H9 (cell line): ENCODE results near the gene ZCCHC17. TPM values are rescaled to one million over a fixed set of nuclear protein-coding genes. Genes with fewer than 3 reads are reported as not detected.

Experiments
- DNase-seq: peaks from one replicate; pipeline ENCODE4 v3.0.0-alpha.2; 2017
- H2AFZ ChIP-seq: one replicate; pipeline ENCODE4 v1.6.1; 2013; ENCODE audit warnings: mild to moderate bottlenecking, low read length, control low read depth, moderate library complexity
- H2AK5ac ChIP-seq: 2 replicates; pipeline ENCODE4 v1.6.1; 2013; ENCODE audit warnings: low read length, control low read depth, mixed read lengths; ENCODE audit not compliant: insufficient read length
- H2BK120ac ChIP-seq: one replicate; pipeline ENCODE4 v1.6.1; 2013; ENCODE audit warnings: low read depth, mild to moderate bottlenecking, low read length, control low read depth, inconsistent platforms; ENCODE audit not compliant: poor library complexity, severe bottlenecking
- H2BK12ac ChIP-seq: 2 replicates; pipeline ENCODE4 v1.6.1; 2013; ENCODE audit warnings: low read length, control low read depth, mixed read lengths, low read depth; ENCODE audit not compliant: insufficient read length
- H2BK15ac ChIP-seq: 2 replicates; pipeline ENCODE4 v1.6.1; 2013; ENCODE audit warnings: low read depth, low read length, control low read depth
- H2BK20ac ChIP-seq: one replicate; pipeline ENCODE4 v1.6.1; 2013; ENCODE audit warnings: low read depth, mild to moderate bottlenecking, low read length, control low read depth, inconsistent platforms; ENCODE audit not compliant: poor library complexity, severe bottlenecking
- H2BK5ac ChIP-seq: 2 replicates; pipeline ENCODE4 v1.6.1; 2013; ENCODE audit warnings: low read length, control low read depth, mixed read lengths; ENCODE audit not compliant: insufficient read length
- H3K14ac ChIP-seq: 2 replicates; pipeline ENCODE4 v1.6.1; 2013; ENCODE audit warnings: low read length, control low read depth; ENCODE audit not compliant: insufficient read depth
- H3K18ac ChIP-seq: 2 replicates; pipeline ENCODE4 v1.6.1; 2013; ENCODE audit warnings: low read depth, mild to moderate bottlenecking, mixed read lengths, low read length, control low read depth; ENCODE audit not compliant: insufficient read length
- H3K23ac ChIP-seq: 2 replicates; pipeline ENCODE4 v1.6.1; 2013; ENCODE audit warnings: low read length, control low read depth, mixed read lengths, low read depth; ENCODE audit not compliant: insufficient read length
- H3K23me2 ChIP-seq: 2 replicates; pipeline ENCODE4 v1.6.1; 2013; ENCODE audit warnings: low read depth, mild to moderate bottlenecking, mixed read lengths, low read length, control low read depth; ENCODE audit not compliant: insufficient read length, poor library complexity, severe bottlenecking
- H3K27ac ChIP-seq: 2 replicates; pipeline ENCODE4 v1.5.1; 2013; ENCODE audit warnings: low read length, control low read depth, mixed read lengths, low read depth; ENCODE audit not compliant: insufficient read length
- H3K27me3 ChIP-seq: 2 replicates; pipeline ENCODE4 v1.6.1; 2013; ENCODE audit warnings: low read length, control low read depth, inconsistent platforms; ENCODE audit not compliant: insufficient read depth
- H3K4ac ChIP-seq: 2 replicates; pipeline ENCODE4 v1.6.1; 2013; ENCODE audit warnings: low read depth, mild to moderate bottlenecking, control low read depth, inconsistent platforms, low read length, moderate library complexity
- H3K4me1 ChIP-seq: 2 replicates; pipeline ENCODE4 v1.6.1; 2013; ENCODE audit warnings: low read length, control low read depth, inconsistent platforms; ENCODE audit not compliant: insufficient read depth
- H3K4me2 ChIP-seq: 2 replicates; pipeline ENCODE4 v1.6.1; 2013; ENCODE audit warnings: low read length, control low read depth, mixed read lengths; ENCODE audit not compliant: insufficient read length, insufficient read depth
- H3K56ac ChIP-seq: 2 replicates; pipeline ENCODE4 v1.6.1; 2013; ENCODE audit warnings: low read depth, mild to moderate bottlenecking, mixed read lengths, low read length, control low read depth; ENCODE audit not compliant: insufficient read length
- H3K79me1 ChIP-seq: 2 replicates; pipeline ENCODE4 v1.6.1; 2013; ENCODE audit warnings: low read depth, mild to moderate bottlenecking, moderate library complexity, low read length, control low read depth, inconsistent platforms; ENCODE audit not compliant: insufficient read depth, poor library complexity, severe bottlenecking
- H3K79me2 ChIP-seq: 2 replicates; pipeline ENCODE4 v1.6.1; 2013; ENCODE audit warnings: low read length, control low read depth, inconsistent platforms; ENCODE audit not compliant: insufficient read depth
- H3K9ac ChIP-seq: 2 replicates; pipeline ENCODE4 v1.6.1; 2013; ENCODE audit warnings: low read length, control low read depth, mixed read lengths; ENCODE audit not compliant: insufficient read length; ENCODE audit errors: extremely low read depth
- H3K9me3 ChIP-seq: one replicate; pipeline ENCODE4 v1.6.1; 2013; ENCODE audit warnings: low read depth, low read length, inconsistent platforms; ENCODE audit not compliant: control insufficient read depth
- H3T11ph ChIP-seq: one replicate; pipeline ENCODE4 v1.6.1; 2013; ENCODE audit warnings: mild to moderate bottlenecking, low read length, control low read depth, inconsistent platforms
- H4K20me1 ChIP-seq: one replicate; pipeline ENCODE4 v1.6.1; 2013; ENCODE audit not compliant: control insufficient read depth, insufficient read length, insufficient read depth
- H4K5ac ChIP-seq: 2 replicates; pipeline ENCODE4 v1.6.1; 2013; ENCODE audit warnings: low read depth, mild to moderate bottlenecking, mixed read lengths, low read length, control low read depth; ENCODE audit not compliant: insufficient read length
- H4K8ac ChIP-seq: replicated peaks from 2 replicates; pipeline ENCODE4 v1.6.1; 2013; ENCODE audit warnings: low read length, control low read depth, mixed read lengths, low read depth; ENCODE audit not compliant: insufficient read length
- H4K91ac ChIP-seq: 2 replicates; pipeline ENCODE4 v1.6.1; 2013; ENCODE audit warnings: low read depth, mild to moderate bottlenecking, moderate library complexity, mixed read lengths, low read length, control low read depth; ENCODE audit not compliant: insufficient read length
- H3K27ac Mint-ChIP-seq, 3 experiments: 2 replicates in 2 of 3; 3 replicates in 1 of 3; pipeline ENCODE4 v1.8.0; 2020 to 2021; ENCODE audit warnings: mixed read lengths in 3 of 3, mild to moderate bottlenecking in 1 of 3, moderate library complexity in 1 of 3
- H3K27me3 Mint-ChIP-seq: 2 replicates; pipeline ENCODE4 v1.8.0; 2021; ENCODE audit warnings: low read depth, mild to moderate bottlenecking, moderate library complexity, mixed read lengths
- H3K36me3 Mint-ChIP-seq, 3 experiments: 2 replicates in 2 of 3; 3 replicates in 1 of 3; pipeline ENCODE4 v1.8.0; 2020 to 2021; ENCODE audit warnings: low read depth in 3 of 3, mixed read lengths in 3 of 3; ENCODE audit not compliant: insufficient read depth in 1 of 3
- H3K4me1 Mint-ChIP-seq, 2 experiments: 2 replicates each; pipeline ENCODE4 v1.8.0; 2020; ENCODE audit warnings: mixed read lengths in 2 of 2
- H3K4me3 Mint-ChIP-seq, 2 experiments: 2 replicates in 1 of 2; 3 replicates in 1 of 2; pipeline ENCODE4 v1.8.0; 2020 to 2021; ENCODE audit warnings: mild to moderate bottlenecking in 2 of 2, mixed read lengths in 2 of 2, moderate library complexity in 1 of 2
- H3K9me3 Mint-ChIP-seq, 2 experiments: 2 replicates in 1 of 2; 3 replicates in 1 of 2; pipeline ENCODE4 v1.8.0; 2020; ENCODE audit warnings: mild to moderate bottlenecking in 2 of 2, mixed read lengths in 2 of 2, moderate library complexity in 1 of 2
- CTCF ChIP-seq: fragments of 200-600 bp; sonication (generic); conservative IDR thresholded peaks from 3 replicates; pipeline ENCODE4 v1.8.0; 2021; ENCODE audit warnings: antibody characterized with exemption, mild to moderate bottlenecking
- WGBS: extraction: QIAGEN DNeasy Blood & Tissue Kit; methylation state at CpG from one replicate; pipeline ENCODE4 v1.1.7; 2013; ENCODE audit warnings: missing lambda C conversion rate, low lambda C conversion rate, mixed read lengths; ENCODE audit not compliant: insufficient read length; ENCODE audit errors: extremely low coverage; 5-methylcytosine and 5-hydroxymethylcytosine counted together
- total RNA-seq: library from RNA; stranded (reverse); gene quantifications from 2 replicates; pipeline ENCODE4 v1.2.1, GENCODE V29; 2021

Gene ZCCHC17
- total RNA-seq, 1 experiment from 2014 or later, result 50.4 TPM

DNA sequence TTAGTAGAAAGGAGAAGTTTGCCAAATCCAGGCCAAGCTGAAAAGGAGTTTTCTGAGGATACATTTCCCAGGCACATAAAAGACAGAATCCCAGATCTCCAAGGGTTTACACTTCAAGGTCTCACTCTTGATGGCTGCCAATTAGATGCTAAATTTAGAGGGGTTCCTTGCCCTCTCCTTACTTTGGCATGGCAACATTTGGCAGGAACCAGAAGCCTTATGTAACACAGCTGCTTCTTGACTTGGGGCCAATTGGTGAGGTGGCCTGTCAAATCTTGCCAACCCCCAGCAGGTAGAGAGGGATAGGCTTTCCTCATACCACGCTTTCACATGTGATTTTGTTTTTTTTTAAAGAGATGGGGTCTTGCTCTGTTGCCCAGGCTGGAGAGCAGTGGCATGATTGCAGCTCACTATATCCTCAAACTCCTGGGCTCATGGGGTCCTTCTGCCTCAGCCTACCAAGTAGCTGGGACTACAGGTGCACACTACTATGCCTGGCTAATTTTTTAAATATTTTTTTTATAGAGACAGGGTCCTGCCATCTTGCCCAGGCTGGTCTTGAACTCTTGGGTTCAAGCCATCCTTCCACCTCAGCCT, 31.9 kb upstream of the ZCCHC17 start:
- no peak for TF ChIP-seq CTCF
- no peaks in the 10 kb centered on the region for H3K23me2 ChIP-seq
- H4K91ac ChIP-seq, result no peak overlapping the region
- no peak overlapping the region for H3T11ph ChIP-seq
- no peak overlapping the region for H3K4ac ChIP-seq
- no CpG with 5 or more reads among the region's 1 CpG for WGBS
- H4K5ac ChIP-seq, result no peak overlapping the region
- H2BK120ac ChIP-seq, result no peak overlapping the region
- H3K27me3 ChIP-seq, result no peaks in the 10 kb centered on the region
- no peak overlapping the region for H2BK12ac ChIP-seq
- H3K79me2 ChIP-seq, result no peaks in the 10 kb centered on the region
- H3K23ac ChIP-seq, result no peak overlapping the region
- H3K4me2 ChIP-seq, result no peak overlapping the region
- H2AK5ac ChIP-seq, result no peak overlapping the region
- no peaks in the 10 kb centered on the region for H3K79me1 ChIP-seq
- H3K4me3 Mint-ChIP-seq, result no peak overlapping the region; a peak in 1 of 5 replicates
- no peak overlapping the region for H2AFZ ChIP-seq
- H3K4me1 Mint-ChIP-seq, result no peaks in the 10 kb centered on the region
- no peaks in the 10 kb centered on the region for H3K4me1 ChIP-seq
- no peak overlapping the region for H3K18ac ChIP-seq
- no peaks in the 10 kb centered on the region for H3K9me3 ChIP-seq
- H3K27ac Mint-ChIP-seq, result no peak overlapping the region
- no peak overlapping the region for H2BK15ac ChIP-seq
- H3K56ac ChIP-seq, result no peak overlapping the region
- H2BK5ac ChIP-seq, result no peak overlapping the region
- no peak overlapping the region for H2BK20ac ChIP-seq
- no peak for DNase-seq
- no peak overlapping the region for H3K27ac ChIP-seq
- no peak overlapping the region for H3K14ac ChIP-seq
- no peak overlapping the region for H3K9ac ChIP-seq
- H4K8ac ChIP-seq, result no peak overlapping the region
- H3K36me3 Mint-ChIP-seq, result peaks cover 35 to 93% (median 75%) of the 10 kb centered on the region in 3 experiments; a peak in 6 of 7 replicates
- no peaks in the 10 kb centered on the region for H3K9me3 Mint-ChIP-seq
- no peaks in the 10 kb centered on the region for H3K27me3 Mint-ChIP-seq
- no peaks in the 10 kb centered on the region for H4K20me1 ChIP-seq
